ENCODE measurements around the gene BCL3.

DNA sequence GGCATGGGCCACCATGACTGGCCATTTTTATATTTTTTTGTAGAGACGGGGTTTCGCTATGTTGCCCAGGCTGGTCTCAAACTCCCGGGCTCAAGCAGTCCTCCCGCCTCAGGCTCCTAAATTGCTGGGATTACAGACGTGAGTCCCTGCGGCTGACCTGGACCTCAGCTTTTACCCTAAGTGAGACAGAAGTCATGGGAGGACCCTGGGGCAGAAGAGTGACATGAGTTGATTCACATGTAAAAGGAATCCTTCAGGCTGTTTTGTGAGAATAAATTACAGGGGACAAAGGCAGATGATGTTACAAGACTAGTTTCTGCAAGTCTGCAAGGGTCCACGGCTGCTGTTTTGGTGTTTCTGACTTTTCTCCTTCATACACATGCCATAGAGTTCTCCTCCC, 57.8 kb downstream of the BCL3 start:
- TF ChIP-seq, protein P1, sequence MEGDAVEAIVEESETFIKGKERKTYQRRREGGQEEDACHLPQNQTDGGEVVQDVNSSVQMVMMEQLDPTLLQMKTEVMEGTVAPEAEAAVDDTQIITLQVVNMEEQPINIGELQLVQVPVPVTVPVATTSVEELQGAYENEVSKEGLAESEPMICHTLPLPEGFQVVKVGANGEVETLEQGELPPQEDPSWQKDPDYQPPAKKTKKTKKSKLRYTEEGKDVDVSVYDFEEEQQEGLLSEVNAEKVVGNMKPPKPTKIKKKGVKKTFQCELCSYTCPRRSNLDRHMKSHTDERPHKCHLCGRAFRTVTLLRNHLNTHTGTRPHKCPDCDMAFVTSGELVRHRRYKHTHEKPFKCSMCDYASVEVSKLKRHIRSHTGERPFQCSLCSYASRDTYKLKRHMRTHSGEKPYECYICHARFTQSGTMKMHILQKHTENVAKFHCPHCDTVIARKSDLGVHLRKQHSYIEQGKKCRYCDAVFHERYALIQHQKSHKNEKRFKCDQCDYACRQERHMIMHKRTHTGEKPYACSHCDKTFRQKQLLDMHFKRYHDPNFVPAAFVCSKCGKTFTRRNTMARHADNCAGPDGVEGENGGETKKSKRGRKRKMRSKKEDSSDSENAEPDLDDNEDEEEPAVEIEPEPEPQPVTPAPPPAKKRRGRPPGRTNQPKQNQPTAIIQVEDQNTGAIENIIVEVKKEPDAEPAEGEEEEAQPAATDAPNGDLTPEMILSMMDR (conservative IDR thresholded peaks at IDR 0.05), result no peak
- no peak for TF ChIP-seq ZFX (IDR thresholded peaks at IDR 0.05)

Data from C4-2B (cell line).